Pancreas (tissue), 10 donors: ENCODE data around the gene FAM53A. TPM values are rescaled to one million over a fixed set of nuclear protein-coding genes. Genes with fewer than 3 reads are reported as not detected.
A peak's percentile ranks its signal among the peaks of the same experiment; 100 is the strongest.

Source experiments
- ATAC-seq, 4 donors: fragments of 200-7000 bp; cut with Tn5 transposase; one replicate each; pipeline versions ENCODE4 v1.8.0 to v1.9.1; 2020; ENCODE audit warnings: mild to moderate bottlenecking in 4 of 4, moderate library complexity in 4 of 4
- DNase-seq, 6 donors: peaks; one replicate each; pipeline ENCODE4 v3.0.0-alpha.2; 2020
- FAIRE-seq: peaks from 2 replicates; lab custom pipeline; 2012; peaks lifted over from hg19 to GRCh38; lab: Jason Lieb, UNC
- H3K27ac ChIP-seq, 4 donors: fragments of 200-600 bp; sonication (generic); 1 replicate in 3 of 4; 2 replicates in 1 of 4; pipeline versions ENCODE4 v1.5.0 to v1.8.0; 2020
- H3K27me3 ChIP-seq, 4 donors: fragments of 200-600 bp; one replicate each; pipeline ENCODE4 v1.8.0; 2021
- H3K36me3 ChIP-seq, 3 donors: fragments of 200-600 bp; sonication (generic) in 1 of 3; one replicate each; pipeline versions ENCODE4 v1.5.0 to v1.8.0; 2020 to 2021
- H3K4me1 ChIP-seq, 3 donors: fragments of 200-600 bp; one replicate each; pipeline ENCODE4 v1.8.0; 2021
- H3K4me3 ChIP-seq, 4 donors: fragments of 200-600 bp; sonication (generic) in 2 of 4; one replicate each; pipeline versions ENCODE4 v1.5.0 to v1.8.0; 2020 to 2021
- H3K9me3 ChIP-seq, 4 donors: fragments of 200-600 bp; one replicate each; pipeline ENCODE4 v1.8.0; 2021
- CTCF ChIP-seq, 4 donors: fragments of 200-600 bp; sonication (generic) in 3 of 4; IDR thresholded peaks; one replicate each; pipeline versions ENCODE4 v1.5.0 to v1.8.0; 2021; ENCODE audit warnings: antibody characterized with exemption in 4 of 4
- WGBS, 2 donors: extraction: QIAGEN DNeasy Blood & Tissue Kit; methylation state at CpG; one replicate each; pipeline ENCODE4 v1.1.7; 2013; 5-methylcytosine and 5-hydroxymethylcytosine counted together
- intact Hi-C, 3 donors: fragments of 100-400 bp; cut with DNase I; formaldehyde crosslinking; loops; one replicate each; pipeline versions ENCODE4 v1.11.1 to v1.14.2; 2022
- polyA plus RNA-seq, 2 donors: library from polyadenylated mRNA; stranded (reverse); fragments of 200-250 nt; gene quantifications; one replicate each; pipeline ENCODE4 v1.2.3, GENCODE V29; 2013
- total RNA-seq, 6 donors: library from RNA; stranded (reverse); fragmentation: NEBNext Ultra II Directional in 4 of 6; extraction: Animal tissue kit (Norgen Biotek cat#: 25700) in 4 of 6; gene quantifications; one replicate each; pipeline versions ENCODE4 v1.2.1 to v1.2.4, GENCODE V29; 2021 to 2023
- donor health status: healthy with polysubstance abuse.
- donor health status: DM: no; HTN: no; CAD: no; lungs with moderate emphysema.
- donor health status: DM: no; HTN: no; CAD: no.
- donor health status: control.
- donor health status: control.
- donor health status: Bipolar disorder and iron deficiency.
- donor health status: DM: yes; HTN: yes; CAD: no.
- donor health status: DM: no; HTN: no; CAD: no.
- donor health status: DM: no; HTN: no; CAD: no.
- donor health status: DM: yes; HTN: yes; CAD: no.

The FAM53A gene
- total and polyA plus RNA-seq, 8 donors = 0.60 to 2.7 (median 1.3) TPM

GRCh38 chr4:1655081-1655480 is 29.0 kb downstream of the FAM53A start:
- ATAC-seq (no peak), DNase-seq (peak in 1 of 6 donors; percentile 54), FAIRE-seq (no peak)
- Histone ChIP-seq H3K27me3 (no peaks in the 10 kb centered on the region), H3K4me3 (no peak overlapping the region), H3K36me3 (no peaks in the 10 kb centered on the region), H3K9me3 (no peaks in the 10 kb centered on the region), H3K4me1 (no peaks in the 10 kb centered on the region), H3K27ac (no peak overlapping the region)
- intact Hi-C loops = no loop called here
- 94 to 97% methylated on average over 33 to 47 of the region's 47 CpGs for WGBS, 2 donors
- TF ChIP-seq CTCF (IDR thresholded peaks at IDR 0.05) = no peak

- H3K4me3 ChIP-seq = no peak overlapping the region
- H3K27me3 ChIP-seq = no peaks in the 10 kb centered on the region
- FAIRE-seq (no peak), ATAC-seq (no peak), DNase-seq (no peak)
- no peaks in the 10 kb centered on the region for H3K9me3 ChIP-seq
- H3K27ac ChIP-seq = no peak overlapping the region
- no peak for TF ChIP-seq CTCF (IDR thresholded peaks at IDR 0.05)
- no peaks in the 10 kb centered on the region for H3K36me3 ChIP-seq
- WGBS, 2 donors = 89 to 92% methylated on average over 23 of the region's 23 CpGs
- intact Hi-C loops = loop anchor here in 1 of 3 donors (5.0 kb wide), 1 partner anchor 533 kb away; no protein-coding TSS in a partner anchor
- H3K4me1 ChIP-seq = no peaks in the 10 kb centered on the region
Measured at GRCh38 chr4:1654216-1654955, 29.7 kb downstream of the FAM53A start.

- Histone ChIP-seq H3K4me1 (no peaks in the 10 kb centered on the region), H3K9me3 (no peaks in the 10 kb centered on the region), H3K4me3 (no peak overlapping the region), H3K27me3 (no peaks in the 10 kb centered on the region), H3K27ac (no peak overlapping the region), H3K36me3 (no peaks in the 10 kb centered on the region)
- ATAC-seq (no peak), FAIRE-seq (no peak), DNase-seq (no peak)
- intact Hi-C loops = loop anchor here in 1 of 3 donors (5.0 kb wide), 1 partner anchor 534 kb away; no protein-coding TSS in a partner anchor
- TF ChIP-seq CTCF (IDR thresholded peaks at IDR 0.05) = no peak
- 83 to 86% methylated on average over 9 to 10 of the region's 10 CpGs for WGBS, 2 donors
Measured at GRCh38 chr4:1653776-1654175, 30.3 kb downstream of the FAM53A start.

- H3K9me3 ChIP-seq = no peaks in the 10 kb centered on the region
- no peaks in the 10 kb centered on the region for H3K27me3 ChIP-seq
- no peak for DNase-seq
- no peak overlapping the region for H3K27ac ChIP-seq
- H3K36me3 ChIP-seq = no peaks in the 10 kb centered on the region
- H3K4me3 ChIP-seq = no peak overlapping the region
- no peaks in the 10 kb centered on the region for H3K4me1 ChIP-seq
- intact Hi-C loops = loop anchor here in 1 of 3 donors (5.0 kb wide), 1 partner anchor 535 kb away; no protein-coding TSS in a partner anchor
- WGBS, 2 donors = 95 to 96% methylated on average over 13 of the region's 13 CpGs
- no peak for FAIRE-seq
- TF ChIP-seq CTCF (IDR thresholded peaks at IDR 0.05) = no peak
- ATAC-seq = no peak
Measured at GRCh38 chr4:1652088-1652487, 32.0 kb downstream of the FAM53A start.

GRCh38 chr4:1651609-1652008 is 32.5 kb downstream of the FAM53A start:
- H3K27ac ChIP-seq = no peak overlapping the region
- no peaks in the 10 kb centered on the region for H3K36me3 ChIP-seq
- TF ChIP-seq CTCF (IDR thresholded peaks at IDR 0.05) = no peak
- no peak for ATAC-seq
- 98% methylated on average over 13 of the region's 13 CpGs for WGBS, 2 donors
- H3K4me1 ChIP-seq = no peaks in the 10 kb centered on the region
- H3K4me3 ChIP-seq = no peak overlapping the region
- H3K9me3 ChIP-seq = no peaks in the 10 kb centered on the region
- intact Hi-C loops = loop anchor here in 1 of 3 donors (5.0 kb wide), 1 partner anchor 536 kb away; no protein-coding TSS in a partner anchor
- H3K27me3 ChIP-seq = no peaks in the 10 kb centered on the region
- no peak for DNase-seq
- FAIRE-seq = no peak
